ENCODE data around the gene GRID2IP. TPM values are rescaled to one million over a fixed set of nuclear protein-coding genes. Genes with fewer than 3 reads are reported as not detected.

The GRID2IP gene
- total RNA-seq, 1 donor from 2014 or later = 0.41 TPM

DNA sequence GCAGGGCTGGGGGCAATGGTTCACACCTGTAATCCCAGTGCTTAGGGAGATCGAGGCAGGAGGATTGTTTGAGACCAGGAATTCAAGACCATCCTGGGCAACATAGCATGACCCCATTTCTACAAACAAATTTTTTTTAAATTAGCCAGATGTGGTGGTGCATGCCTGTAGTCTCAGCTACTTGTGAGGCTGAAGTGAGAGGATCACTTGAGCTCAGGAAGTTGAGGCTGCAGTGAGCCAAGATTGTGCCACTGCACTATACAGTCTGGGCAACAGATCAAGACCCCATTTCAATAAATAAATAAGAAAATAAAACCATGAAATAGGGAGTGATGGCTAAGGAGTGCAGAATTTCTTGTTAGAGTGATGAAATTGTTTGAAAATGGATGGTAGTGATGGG is 8.9 kb downstream of the GRID2IP start:
- TF ChIP-seq CTCF (IDR thresholded peaks at IDR 0.05) = no peak
- no peak for DNase-seq
- intact Hi-C loops (cut with DNase I) = no loop called here
- H3K4me1 ChIP-seq = no peaks in the 10 kb centered on the region
- no peak for ATAC-seq
- H3K27ac ChIP-seq = no peak overlapping the region
- no peaks in the 10 kb centered on the region for H3K36me3 ChIP-seq
- peaks cover 17% of the 10 kb centered on the region for H3K27me3 ChIP-seq (ENCODE audit: low read depth)
- H3K4me3 ChIP-seq = no peak overlapping the region
- no peaks in the 10 kb centered on the region for H3K9me3 ChIP-seq

GRCh38 chr7:6536262-6537260 is 14.7 kb downstream of the GRID2IP start:
- Histone ChIP-seq H3K4me1 (peaks cover 11% of the 10 kb centered on the region), H3K36me3 (no peaks in the 10 kb centered on the region), H3K27ac (no peak overlapping the region), H3K4me3 (peak overlapping the region; percentile 23), H3K27me3 (ENCODE audit: low read depth) (peaks cover 50% of the 10 kb centered on the region), H3K9me3 (no peaks in the 10 kb centered on the region)
- no peak for TF ChIP-seq CTCF (IDR thresholded peaks at IDR 0.05)
- ATAC-seq = peak in 1 of 2 donors; percentile 21
- no peak for DNase-seq
- intact Hi-C loops (cut with DNase I) = no loop called here

- intact Hi-C loops (cut with DNase I) = no loop called here
- H3K4me1 ChIP-seq = peaks cover 11% of the 10 kb centered on the region
- H3K27me3 ChIP-seq (ENCODE audit: low read depth) = peaks cover 67% of the 10 kb centered on the region
- H3K4me3 ChIP-seq = no peak overlapping the region
- DNase-seq (no peak), ATAC-seq (no peak)
- H3K27ac ChIP-seq = no peak overlapping the region
- H3K9me3 ChIP-seq = no peaks in the 10 kb centered on the region
- no peak for TF ChIP-seq CTCF (IDR thresholded peaks at IDR 0.05)
- no peaks in the 10 kb centered on the region for H3K36me3 ChIP-seq
Measured at GRCh38 chr7:6533893-6534495, 17.3 kb downstream of the GRID2IP start.

DNA sequence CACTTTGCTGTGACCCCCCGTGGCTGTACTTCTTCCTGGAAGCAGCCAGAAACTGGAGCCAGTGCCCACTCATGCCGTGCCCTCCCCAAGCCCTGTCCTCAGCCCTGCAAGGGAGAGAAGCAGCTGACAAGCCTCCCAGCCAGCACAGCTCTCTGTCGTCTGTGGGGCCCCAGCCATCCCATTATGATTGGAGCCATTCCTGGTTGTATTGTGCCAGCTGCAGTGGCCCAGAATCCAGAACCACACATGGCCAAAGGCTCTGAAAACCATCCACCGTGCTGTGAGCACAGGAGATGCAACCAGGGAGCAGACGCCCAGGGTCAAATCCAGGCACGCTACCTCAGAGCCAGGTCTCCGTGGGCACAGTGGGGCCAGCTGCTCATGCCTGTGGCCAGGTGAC is 18.7 kb downstream of the GRID2IP start:
- H3K4me1 ChIP-seq = peaks cover 11% of the 10 kb centered on the region
- H3K27me3 ChIP-seq (ENCODE audit: low read depth) = peaks cover 70% of the 10 kb centered on the region
- no peak for DNase-seq
- no peaks in the 10 kb centered on the region for H3K9me3 ChIP-seq
- no peaks in the 10 kb centered on the region for H3K36me3 ChIP-seq
- ATAC-seq = no peak
- no peak for TF ChIP-seq CTCF (IDR thresholded peaks at IDR 0.05)
- intact Hi-C loops (cut with DNase I) = no loop called here
- H3K4me3 ChIP-seq = no peak overlapping the region
- no peak overlapping the region for H3K27ac ChIP-seq

GRCh38 chr7:6531492-6532279 is 19.6 kb downstream of the GRID2IP start:
- Histone ChIP-seq H3K36me3 (no peaks in the 10 kb centered on the region), H3K27ac (no peak overlapping the region), H3K4me3 (peak overlapping the region; percentile 40), H3K9me3 (no peaks in the 10 kb centered on the region), H3K27me3 (ENCODE audit: low read depth) (peaks cover 70% of the 10 kb centered on the region), H3K4me1 (peaks cover 13% of the 10 kb centered on the region)
- DNase-seq (no peak), ATAC-seq (no peak)
- no peak for TF ChIP-seq CTCF (IDR thresholded peaks at IDR 0.05)
- intact Hi-C loops (cut with DNase I) = no loop called here
